Neuronal stem cell (in vitro differentiated cells): ENCODE results near the gene TMPRSS3.

Experiments
- DNase-seq: peaks from one replicate; pipeline ENCODE4 v3.0.0-alpha.2; 2013; ENCODE audit warnings: low spot score
- H2AFZ ChIP-seq: one replicate; pipeline ENCODE4 v1.6.1; 2013; ENCODE audit warnings: mild to moderate bottlenecking, low read length, inconsistent platforms
- H2AK5ac ChIP-seq: 2 replicates; pipeline ENCODE4 v1.6.1; 2013; ENCODE audit warnings: low read depth, mild to moderate bottlenecking, inconsistent platforms, low read length, moderate library complexity, mixed read lengths
- H2BK120ac ChIP-seq: 2 replicates; pipeline ENCODE4 v1.6.1; 2013; ENCODE audit warnings: low read depth, mild to moderate bottlenecking, inconsistent platforms, low read length, moderate library complexity, mixed read lengths
- H2BK12ac ChIP-seq: one replicate; pipeline ENCODE4 v1.6.1; 2013; ENCODE audit warnings: low read length, inconsistent platforms
- H2BK15ac ChIP-seq: 2 replicates; pipeline ENCODE4 v1.6.1; 2013; ENCODE audit warnings: mild to moderate bottlenecking, low read length, inconsistent platforms, mixed read lengths
- H2BK5ac ChIP-seq: one replicate; pipeline ENCODE4 v1.6.1; 2013; ENCODE audit warnings: inconsistent platforms, mild to moderate bottlenecking, low read length, moderate library complexity
- H3K14ac ChIP-seq: one replicate; pipeline ENCODE4 v1.6.1; 2013; ENCODE audit warnings: low read length, inconsistent platforms
- H3K18ac ChIP-seq: 2 replicates; pipeline ENCODE4 v1.6.1; 2013; ENCODE audit warnings: low read length, inconsistent platforms
- H3K23ac ChIP-seq: 2 replicates; pipeline ENCODE4 v1.6.1; 2013; ENCODE audit warnings: low read depth, mild to moderate bottlenecking, mixed read lengths, low read length, inconsistent platforms; ENCODE audit not compliant: poor library complexity
- H3K27ac ChIP-seq: replicated peaks from 3 replicates; pipeline ENCODE4 v1.5.1; 2013; ENCODE audit warnings: low read length, inconsistent platforms
- H3K27me3 ChIP-seq, 3 experiments: 2 replicates each; pipeline ENCODE4 v1.6.1; 2013; ENCODE audit warnings: low read length in 3 of 3, mild to moderate bottlenecking in 2 of 3, inconsistent platforms in 1 of 3, low read depth in 1 of 3, mixed read lengths in 1 of 3, moderate library complexity in 1 of 3; ENCODE audit not compliant: control insufficient read depth in 3 of 3, insufficient read depth in 3 of 3
- H3K36me3 ChIP-seq, 2 donors: replicated peaks in 1 of 2; 2 replicates each; pipeline ENCODE4 v1.6.1; 2013; ENCODE audit warnings: low read length in 2 of 2; ENCODE audit not compliant: control insufficient read depth in 2 of 2, insufficient read depth in 2 of 2
- H3K4ac ChIP-seq: 2 replicates; pipeline ENCODE4 v1.6.1; 2013; ENCODE audit warnings: inconsistent platforms, mild to moderate bottlenecking, low read length, moderate library complexity
- H3K4me1 ChIP-seq, 2 donors: 1 replicate in 1 of 2; 2 replicates in 1 of 2; pipeline ENCODE4 v1.6.1; 2013; ENCODE audit warnings: low read length in 2 of 2, low read depth in 1 of 2; ENCODE audit not compliant: control insufficient read depth in 2 of 2, insufficient read depth in 1 of 2
- H3K4me2 ChIP-seq: one replicate; pipeline ENCODE4 v1.6.1; 2013; ENCODE audit warnings: mild to moderate bottlenecking, low read length, inconsistent platforms; ENCODE audit not compliant: insufficient read depth, poor library complexity, severe bottlenecking
- H3K4me3 ChIP-seq, 2 donors: 2 replicates each; pipeline ENCODE4 v1.5.1; 2013; ENCODE audit warnings: low read length in 2 of 2, mild to moderate bottlenecking in 2 of 2, inconsistent platforms in 1 of 2, moderate library complexity in 1 of 2
- H3K79me1 ChIP-seq: one replicate; pipeline ENCODE4 v1.6.1; 2013; ENCODE audit warnings: low read depth, mild to moderate bottlenecking, inconsistent platforms, low read length, moderate library complexity
- H3K9ac ChIP-seq: one replicate; pipeline ENCODE4 v1.6.1; 2013; ENCODE audit warnings: mild to moderate bottlenecking, low read depth, low read length, inconsistent platforms; ENCODE audit not compliant: poor library complexity
- H3K9me3 ChIP-seq, 2 donors: replicated peaks in 1 of 2; 2 replicates each; pipeline versions ENCODE3 to v1.6.1; 2013; ENCODE audit warnings: low read length in 2 of 2, mild to moderate bottlenecking in 2 of 2, inconsistent platforms in 1 of 2, low read depth in 1 of 2, mixed read lengths in 1 of 2, moderate library complexity in 1 of 2; ENCODE audit not compliant: control insufficient read depth in 2 of 2, insufficient read depth in 1 of 2
- H4K8ac ChIP-seq: one replicate; pipeline ENCODE4 v1.6.1; 2013; ENCODE audit warnings: low read depth, mild to moderate bottlenecking, inconsistent platforms, low read length, moderate library complexity
- H4K91ac ChIP-seq: one replicate; pipeline ENCODE4 v1.6.1; 2013; ENCODE audit warnings: low read length, low read depth, mild to moderate bottlenecking, inconsistent platforms; ENCODE audit not compliant: poor library complexity
- WGBS, 2 donors: extraction: QIAGEN DNeasy Blood & Tissue Kit; methylation state at CpG; one replicate each; pipeline ENCODE4 v1.1.7; 2013; ENCODE audit warnings: missing lambda C conversion rate in 2 of 2, mixed read lengths in 1 of 2; ENCODE audit not compliant: insufficient read length in 2 of 2, insufficient replicate concordance in 1 of 2; ENCODE audit errors: extremely low coverage in 2 of 2; 5-methylcytosine and 5-hydroxymethylcytosine counted together

The TMPRSS3 gene

GRCh38 chr21:42346441-42346840 is 49.4 kb downstream of the TMPRSS3 start:
- no CpG with 5 or more reads among the region's 9 CpGs for WGBS, 2 donors
- no peak for DNase-seq

GRCh38 chr21:42344631-42345030 is 51.2 kb downstream of the TMPRSS3 start:
- H3K27ac ChIP-seq: no peak overlapping the region
- no peak overlapping the region for H4K91ac ChIP-seq
- H2BK5ac ChIP-seq: no peak overlapping the region
- H2BK15ac ChIP-seq: no peak overlapping the region
- no peaks in the 10 kb centered on the region for H3K9me3 ChIP-seq
- H3K4me1 ChIP-seq: peaks cover 0 to 2% of the 10 kb centered on the region in 2 donors
- no peak overlapping the region for H3K4ac ChIP-seq
- no peak overlapping the region for H2AFZ ChIP-seq
- H3K79me1 ChIP-seq: no peaks in the 10 kb centered on the region
- no CpG with 5 or more reads among the region's 4 CpGs for WGBS, 2 donors
- no peak overlapping the region for H3K4me3 ChIP-seq
- DNase-seq: no peak
- H3K27me3 ChIP-seq: no peaks in the 10 kb centered on the region
- H3K4me2 ChIP-seq: no peak overlapping the region
- no peak overlapping the region for H2AK5ac ChIP-seq
- peak overlapping the region; percentile 5 for H3K18ac ChIP-seq
- H3K14ac ChIP-seq: no peak overlapping the region
- H3K23ac ChIP-seq: no peak overlapping the region
- no peaks in the 10 kb centered on the region for H3K36me3 ChIP-seq
- H2BK12ac ChIP-seq: no peak overlapping the region
- no peak overlapping the region for H2BK120ac ChIP-seq
- H3K9ac ChIP-seq: no peak overlapping the region
- H4K8ac ChIP-seq: no peak overlapping the region

More at GRCh38 chr21:42346441-42346840, 49.4 kb downstream of the TMPRSS3 start:
- no peaks in the 10 kb centered on the region for H3K9me3 ChIP-seq
- no peak overlapping the region for H3K4me2 ChIP-seq
- H3K27me3 ChIP-seq: no peaks in the 10 kb centered on the region
- no peak overlapping the region for H4K8ac ChIP-seq
- H2BK12ac ChIP-seq: no peak overlapping the region
- no peak overlapping the region for H3K4me3 ChIP-seq
- no peak overlapping the region for H2BK15ac ChIP-seq
- no peaks in the 10 kb centered on the region for H3K79me1 ChIP-seq
- H3K14ac ChIP-seq: no peak overlapping the region
- no peak overlapping the region for H2BK120ac ChIP-seq
- H3K23ac ChIP-seq: no peak overlapping the region
- H3K18ac ChIP-seq: no peak overlapping the region
- H2AK5ac ChIP-seq: no peak overlapping the region
- H2AFZ ChIP-seq: no peak overlapping the region
- H3K27ac ChIP-seq: no peak overlapping the region
- no peaks in the 10 kb centered on the region for H3K36me3 ChIP-seq
- no peak overlapping the region for H4K91ac ChIP-seq
- H3K9ac ChIP-seq: no peak overlapping the region
- no peak overlapping the region for H2BK5ac ChIP-seq
- no peak overlapping the region for H3K4ac ChIP-seq
- H3K4me1 ChIP-seq: peaks cover 0 to 2% of the 10 kb centered on the region in 2 donors

DNA sequence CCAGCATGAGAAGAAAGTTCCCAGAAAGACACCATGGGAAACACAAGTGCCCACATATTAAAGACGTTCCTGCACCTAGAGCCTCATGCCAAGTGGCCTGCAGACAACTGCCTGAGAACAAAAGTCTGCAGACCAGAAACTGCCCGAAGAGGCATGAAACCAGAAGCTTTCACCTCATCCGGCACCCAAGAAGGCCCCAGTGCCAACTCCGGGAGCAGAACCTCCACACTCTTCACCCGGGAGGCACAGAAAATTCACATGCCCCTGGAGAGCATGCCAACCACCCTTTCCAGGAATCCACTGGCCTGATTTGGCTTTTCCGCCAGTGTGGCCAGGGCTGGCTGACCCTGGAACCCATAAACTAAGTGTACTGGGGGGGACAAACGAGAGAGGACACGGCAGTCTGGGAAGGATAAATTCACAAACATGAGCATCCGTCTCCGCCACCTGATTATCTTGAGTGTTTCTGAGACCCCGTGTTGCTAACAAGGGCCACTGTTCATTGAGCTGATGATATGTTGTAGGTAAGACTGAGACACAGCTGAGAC is 51.8 kb downstream of the TMPRSS3 start:
- Histone ChIP-seq H3K27ac (no peak overlapping the region), H4K91ac (no peak overlapping the region), H3K18ac (peak overlapping the region; percentile 5), H3K23ac (no peak overlapping the region), H3K36me3 (no peaks in the 10 kb centered on the region), H3K27me3 (no peaks in the 10 kb centered on the region), H2AK5ac (no peak overlapping the region), H3K4me1 (peaks cover 0 to 2% of the 10 kb centered on the region in 2 donors), H4K8ac (no peak overlapping the region), H3K9ac (no peak overlapping the region), H3K79me1 (no peaks in the 10 kb centered on the region), H3K14ac (no peak overlapping the region), H2AFZ (no peak overlapping the region), H3K9me3 (no peaks in the 10 kb centered on the region), H2BK5ac (no peak overlapping the region), H2BK120ac (no peak overlapping the region), H3K4me2 (no peak overlapping the region), H2BK12ac (no peak overlapping the region), H3K4ac (no peak overlapping the region), H2BK15ac (no peak overlapping the region), H3K4me3 (no peak overlapping the region)
- no CpG with 5 or more reads among the region's 11 CpGs for WGBS, 2 donors
- DNase-seq: no peak

GRCh38 chr21:42343556-42343955 is 52.3 kb downstream of the TMPRSS3 start:
- H4K8ac ChIP-seq: no peak overlapping the region
- no peak overlapping the region for H2BK5ac ChIP-seq
- peaks cover 0 to 2% of the 10 kb centered on the region in 2 donors for H3K4me1 ChIP-seq
- no peaks in the 10 kb centered on the region for H3K79me1 ChIP-seq
- no peak overlapping the region for H3K23ac ChIP-seq
- no peak overlapping the region for H2AFZ ChIP-seq
- no peak overlapping the region for H3K18ac ChIP-seq
- no peak overlapping the region for H2BK15ac ChIP-seq
- H2AK5ac ChIP-seq: no peak overlapping the region
- no peak overlapping the region for H3K4ac ChIP-seq
- no peak overlapping the region for H3K9ac ChIP-seq
- no peak overlapping the region for H3K27ac ChIP-seq
- no peaks in the 10 kb centered on the region for H3K27me3 ChIP-seq
- H3K9me3 ChIP-seq: no peaks in the 10 kb centered on the region
- no CpG with 5 or more reads among the region's 6 CpGs for WGBS, 2 donors
- H3K14ac ChIP-seq: peak overlapping the region; percentile 79
- DNase-seq: no peak
- H2BK120ac ChIP-seq: no peak overlapping the region
- no peak overlapping the region for H4K91ac ChIP-seq
- H2BK12ac ChIP-seq: no peak overlapping the region
- H3K36me3 ChIP-seq: no peaks in the 10 kb centered on the region
- H3K4me3 ChIP-seq: no peak overlapping the region
- H3K4me2 ChIP-seq: no peak overlapping the region
